ENCODE results near the gene CHMP4A. TPM values are rescaled to one million over a fixed set of nuclear protein-coding genes. Genes with fewer than 3 reads are reported as not detected.
A peak's percentile ranks its signal among the peaks of the same experiment; 100 is the strongest.

Gene CHMP4A
- total and polyA plus RNA-seq, 2 of the 13 experiments (the other 11 are each of a cell fraction or from before 2014, with no cell fraction given) = 83.6 to 113 TPM

- TF ChIP-seq ZNF318 (CRISPR knock-in tag; IDR thresholded peaks at IDR 0.05) (peak; percentile 97), ZNF362 (CRISPR knock-in tag; IDR thresholded peaks at IDR 0.05; ENCODE audit: borderline replicate concordance) (peak; percentile 77; the same call in 1 of the 2 replicates), CEBPB (IDR thresholded peaks at IDR 0.05; ENCODE audit: borderline replicate concordance, low read depth, low read length) (peak; percentile 95; the same call in 1 of the 2 replicates), ZNF879 (CRISPR knock-in tag; IDR thresholded peaks at IDR 0.05) (no peak; the same call in 1 of the 2 replicates), ZBTB26 (CRISPR knock-in tag; IDR thresholded peaks at IDR 0.05; ENCODE audit: borderline replicate concordance) (peak; percentile 90), TFDP2 (CRISPR knock-in tag; IDR thresholded peaks at IDR 0.05) (peak; percentile 95), ZNF350 (CRISPR knock-in tag; IDR thresholded peaks at IDR 0.05; ENCODE audit: borderline replicate concordance, low read depth) (peak; percentile 99), ZNF556 (CRISPR knock-in tag; IDR thresholded peaks at IDR 0.05; ENCODE audit: borderline replicate concordance) (peak; percentile 93), REXO4 (CRISPR knock-in tag; IDR thresholded peaks at IDR 0.05; ENCODE audit: borderline replicate concordance) (no peak), ZNF672 (CRISPR knock-in tag; IDR thresholded peaks at IDR 0.05) (no peak), ZNF770 (CRISPR knock-in tag; IDR thresholded peaks at IDR 0.05) (peak; percentile 61; the same call in 1 of the 2 replicates), MATR3 (CRISPR knock-in tag; IDR thresholded peaks at IDR 0.05) (no peak)
Measured at GRCh38 chr14:24212924-24213865, at the start of gene CHMP4A (continued).

Data from HepG2 (cell line).